Keratinocyte (primary cell): Measurements from ENCODE around the gene UTP14A. TPM values are rescaled to one million over a fixed set of nuclear protein-coding genes. Genes with fewer than 3 reads are reported as not detected.

Source experiments
- DNase-seq: peaks from one replicate; pipeline ENCODE4 v3.0.0-alpha.2; 2011; ENCODE audit warnings: low read depth, missing footprints, low spot score
- FAIRE-seq: peaks from 2 replicates; lab custom pipeline; 2011; peaks lifted over from hg19 to GRCh38; lab: Jason Lieb, UNC
- H2AFZ ChIP-seq: 2 replicates; pipeline ENCODE4 v1.6.0; 2012; ENCODE audit warnings: low read length, control low read depth, inconsistent platforms; ENCODE audit not compliant: control insufficient read depth
- H3K27ac ChIP-seq: 2 replicates; pipeline ENCODE4 v1.5.1; 2011; ENCODE audit warnings: low read length; ENCODE audit not compliant: control insufficient read depth, insufficient read depth
- H3K27me3 ChIP-seq: 3 replicates; pipeline ENCODE4 v1.6.0; 2011; ENCODE audit warnings: low read length; ENCODE audit not compliant: control insufficient read depth, insufficient read depth; ENCODE audit errors: extremely low read depth
- H3K36me3 ChIP-seq, 2 experiments: 2 replicates in 1 of 2; 3 replicates in 1 of 2; pipeline ENCODE4 v1.5.1; 2011; ENCODE audit warnings: low read length in 2 of 2, mild to moderate bottlenecking in 1 of 2; ENCODE audit not compliant: control insufficient read depth in 2 of 2, insufficient read depth in 2 of 2; ENCODE audit errors: extremely low read depth in 1 of 2
- H3K4me1 ChIP-seq: 3 replicates; pipeline ENCODE4 v1.5.1; 2011; ENCODE audit warnings: low read length; ENCODE audit not compliant: control insufficient read depth, insufficient read depth; ENCODE audit errors: extremely low read depth
- H3K4me2 ChIP-seq: 3 replicates; pipeline ENCODE4 v1.6.0; 2011; ENCODE audit warnings: low read depth, low read length; ENCODE audit not compliant: control insufficient read depth, insufficient read depth; ENCODE audit errors: extremely low read depth
- H3K4me3 ChIP-seq, 3 experiments: fragments of 200-600 bp in 1 of 3; sonication (generic) in 1 of 3; 2 replicates in 2 of 3; 3 replicates in 1 of 3; pipeline ENCODE4 v1.5.1; 2011 to 2016; ENCODE audit warnings: low read length in 3 of 3, mild to moderate bottlenecking in 3 of 3, control low read depth in 2 of 3, inconsistent platforms in 1 of 3, low read depth in 1 of 3, mixed read lengths in 1 of 3, mixed run types in 1 of 3, moderate library complexity in 1 of 3; ENCODE audit not compliant: control insufficient read depth in 2 of 3, insufficient read depth in 2 of 3; ENCODE audit errors: extremely low read depth in 1 of 3
- H3K79me2 ChIP-seq: 2 replicates; pipeline ENCODE4 v1.6.0; 2012; ENCODE audit warnings: low read length; ENCODE audit not compliant: control insufficient read depth, insufficient read depth
- H3K9ac ChIP-seq: 3 replicates; pipeline ENCODE4 v1.6.0; 2011; ENCODE audit warnings: low read length; ENCODE audit not compliant: control insufficient read depth, insufficient read depth; ENCODE audit errors: extremely low read depth
- H3K9me1 ChIP-seq: 3 replicates; pipeline ENCODE4 v1.6.0; 2011; ENCODE audit warnings: low read length; ENCODE audit not compliant: control insufficient read depth, insufficient read depth; ENCODE audit errors: extremely low read depth
- H3K9me3 ChIP-seq: 2 replicates; pipeline ENCODE4 v1.5.1; 2012; ENCODE audit warnings: low read depth, low read length; ENCODE audit not compliant: control insufficient read depth
- H4K20me1 ChIP-seq: 3 replicates; pipeline ENCODE4 v1.6.0; 2011; ENCODE audit warnings: low read length; ENCODE audit not compliant: control insufficient read depth, insufficient read depth; ENCODE audit errors: extremely low read depth
- CTCF ChIP-seq, 3 experiments: IDR thresholded peaks in 1 of 3; conservative IDR thresholded peaks in 1 of 3; optimal IDR thresholded peaks in 1 of 3; 2 replicates in 2 of 3; 3 replicates in 1 of 3; pipeline versions ENCODE3 to v1.5.1; 2011; ENCODE audit warnings: low read length in 3 of 3, mild to moderate bottlenecking in 3 of 3, moderate library complexity in 2 of 3, control low read depth in 1 of 3, inconsistent platforms in 1 of 3; ENCODE audit not compliant: insufficient read depth in 2 of 3; ENCODE audit errors: extremely low read depth in 1 of 3
- EZH2 ChIP-seq: IDR thresholded peaks from one replicate; pipeline ENCODE4 v1.6.1; 2012; ENCODE audit warnings: inconsistent platforms, mild to moderate bottlenecking, low read length, moderate library complexity
- dilution Hi-C: fragments of 300-500 bp; cut with MboI; formaldehyde crosslinking; loops from one replicate; pipeline ENCODE4 v1.7.0; 2020; ENCODE audit warnings: low sequenced_read_pairs; ENCODE audit not compliant: extremely low pct_ligation_motif_present
- polyA plus RNA-seq, 5 experiments: library from polyadenylated mRNA; depleted of rRNA in 3 of 5; stranded (reverse) in 3 of 5; stranded (forward) in 1 of 5; unstranded in 1 of 5; fragments of >200 nt; gene quantifications; 1 replicate in 1 of 5; 2 replicates in 3 of 5; 3 replicates in 1 of 5; pipeline versions ENCODE4 v1.2.1 to v1.2.3, GENCODE V29; 2011 to 2012; ENCODE audit warnings: missing spikeins in 2 of 5, low read depth in 1 of 5, low replicate concordance in 1 of 5

UTP14A gene
- polyA plus RNA-seq, 1 donor (not counting 4 experiments of a cell fraction or from before 2014, with no cell fraction given): 30.6 TPM

- Histone ChIP-seq H3K9me3 (no peaks in the 10 kb centered on the region), H3K4me2 (no peak overlapping the region), H4K20me1 (no peaks in the 10 kb centered on the region), H3K9ac (no peak overlapping the region), H3K27me3 (peaks cover 3% of the 10 kb centered on the region), H3K27ac (no peak overlapping the region), H3K79me2 (no peaks in the 10 kb centered on the region), H3K36me3 (no peaks in the 10 kb centered on the region), H3K4me1 (peaks cover 14% of the 10 kb centered on the region), H2AFZ (no peak overlapping the region), H3K4me3 (no peak overlapping the region), H3K9me1 (no peaks in the 10 kb centered on the region)
- no peak for DNase-seq
- no peak for TF ChIP-seq EZH2
- TF ChIP-seq CTCF (optimal IDR thresholded peaks at IDR 0.05 in 1 of 3, IDR thresholded peaks at IDR 0.05 in 1 of 3, conservative IDR thresholded peaks at IDR 0.05 in 1 of 3; ENCODE audit: extremely low read depth in 1 of 3, insufficient read depth in 2 of 3, low read length in 3 of 3): no peak
- FAIRE-seq: no peak
- dilution Hi-C loops: no loop called here
These were observed 50.2 kb downstream of the UTP14A start for GRCh38 chrX:129956145-129956544.

DNA sequence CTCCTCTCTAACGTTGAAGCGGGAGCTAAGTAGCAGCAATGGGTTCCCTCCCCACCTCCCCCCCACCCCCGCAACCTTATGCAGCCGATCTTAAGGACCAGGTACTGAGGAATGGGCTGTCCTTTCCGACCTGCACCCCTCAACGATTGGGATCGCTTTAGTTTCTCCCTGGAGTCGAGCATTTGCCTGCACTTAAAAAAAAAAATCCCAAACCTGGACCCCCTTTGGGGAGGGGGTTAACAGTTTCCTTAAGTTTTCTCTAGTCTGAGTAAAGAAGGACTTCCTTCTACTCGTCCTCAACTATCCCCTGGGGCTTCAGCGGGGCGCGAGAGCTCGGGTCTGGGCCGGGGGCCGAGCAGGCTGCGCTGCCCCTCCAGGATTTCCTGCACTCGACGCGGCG lies 50.8 kb downstream of the UTP14A start:
- H3K9me1 ChIP-seq: no peaks in the 10 kb centered on the region
- H3K79me2 ChIP-seq: no peaks in the 10 kb centered on the region
- no peaks in the 10 kb centered on the region for H3K36me3 ChIP-seq
- no peak overlapping the region for H3K4me3 ChIP-seq
- no peak for TF ChIP-seq EZH2
- no peak for TF ChIP-seq CTCF (optimal IDR thresholded peaks at IDR 0.05 in 1 of 3, IDR thresholded peaks at IDR 0.05 in 1 of 3, conservative IDR thresholded peaks at IDR 0.05 in 1 of 3; ENCODE audit: extremely low read depth in 1 of 3, insufficient read depth in 2 of 3, low read length in 3 of 3)
- FAIRE-seq (no peak), DNase-seq (no peak)
- dilution Hi-C loops: no loop called here
- H2AFZ ChIP-seq: no peak overlapping the region
- no peaks in the 10 kb centered on the region for H3K9me3 ChIP-seq
- peaks cover 3% of the 10 kb centered on the region for H3K27me3 ChIP-seq
- H3K27ac ChIP-seq: no peak overlapping the region
- H3K4me2 ChIP-seq: peak overlapping the region; percentile 47
- H3K4me1 ChIP-seq: peaks cover 19% of the 10 kb centered on the region
- no peaks in the 10 kb centered on the region for H4K20me1 ChIP-seq
- no peak overlapping the region for H3K9ac ChIP-seq
